ENCODE results near the gene EPO. TPM values are rescaled to one million over a fixed set of nuclear protein-coding genes. Genes with fewer than 3 reads are reported as not detected.
"Not testable (repeated sequence)": the region's sequence is repeated elsewhere in the genome, so short reads cannot be mapped to it uniquely, and the experiment has no call there.

The EPO gene
- total RNA-seq, 2 experiments from 2014 or later: not detected

DNA sequence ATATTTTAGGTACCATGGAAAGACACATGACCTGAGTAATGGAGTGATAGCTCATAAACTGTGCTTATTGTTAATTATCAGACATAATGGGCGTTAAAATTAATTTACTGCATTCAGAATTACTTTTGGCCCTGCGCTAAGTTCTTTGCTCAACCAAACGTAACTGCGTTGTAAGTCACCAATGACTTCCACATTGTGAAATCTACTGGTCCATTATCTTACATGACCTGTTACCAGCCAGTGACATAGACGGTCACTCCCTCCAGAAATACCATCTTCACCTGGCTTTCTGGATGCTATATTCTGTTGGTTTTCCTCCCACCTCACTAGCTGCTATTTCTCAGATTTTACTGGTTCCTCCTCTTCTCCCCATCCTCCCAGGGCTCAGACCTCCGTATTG lies 21.2 kb upstream of the EPO start:
- H3K27me3 Mint-ChIP-seq: peaks cover 34% of the 10 kb centered on the region

DNA sequence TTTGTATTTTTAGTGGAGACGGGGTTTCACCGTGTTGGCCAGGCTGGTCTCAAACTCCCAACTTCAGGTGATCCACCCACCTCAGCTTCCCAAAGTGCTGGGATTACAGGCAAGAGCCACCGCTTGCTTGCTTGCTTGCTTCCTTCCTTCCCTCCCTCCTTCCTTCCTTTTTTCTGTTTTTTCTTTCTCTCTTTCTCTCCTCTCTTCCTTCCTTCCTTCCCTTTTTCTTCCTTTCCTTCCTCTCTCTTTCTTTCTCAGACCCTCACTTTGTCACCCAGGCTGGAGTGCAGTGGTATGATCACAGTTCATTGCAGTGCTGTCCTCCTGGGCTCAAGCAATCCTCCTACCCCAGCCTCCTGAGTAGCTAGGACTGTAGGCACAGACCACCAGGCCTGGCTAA lies 19.2 kb upstream of the EPO start:
- H3K9me3 Mint-ChIP-seq (ENCODE audit: low read depth); H3K36me3 Mint-ChIP-seq; ATAC-seq; H3K4me1 Mint-ChIP-seq; H3K4me3 Mint-ChIP-seq; H3K27ac Mint-ChIP-seq; DNase-seq: not testable (repeated sequence)
- peaks cover 21% of the 10 kb centered on the region for H3K27me3 Mint-ChIP-seq
- CTCF ChIA-PET: interaction anchor here (1.2 to 6.5 kb wide), 3 partner anchors 8 to 151 kb away, joined by 3 to 137 read pairs (median 6); partner anchors contain the start of genes GIGYF1 and SLC12A9

More for the DNA sequence above, 21.2 kb upstream of the EPO start:
- H3K4me1 Mint-ChIP-seq: peaks cover 8% of the 10 kb centered on the region
- no peaks in the 10 kb centered on the region for H3K36me3 Mint-ChIP-seq
- no peak overlapping the region for H3K4me3 Mint-ChIP-seq
- no peak for ATAC-seq
- DNase-seq: no peak
- H3K27ac Mint-ChIP-seq: no peak overlapping the region
- CTCF ChIA-PET: no interaction called here
- no peaks in the 10 kb centered on the region for H3K9me3 Mint-ChIP-seq (ENCODE audit: low read depth)

DNA sequence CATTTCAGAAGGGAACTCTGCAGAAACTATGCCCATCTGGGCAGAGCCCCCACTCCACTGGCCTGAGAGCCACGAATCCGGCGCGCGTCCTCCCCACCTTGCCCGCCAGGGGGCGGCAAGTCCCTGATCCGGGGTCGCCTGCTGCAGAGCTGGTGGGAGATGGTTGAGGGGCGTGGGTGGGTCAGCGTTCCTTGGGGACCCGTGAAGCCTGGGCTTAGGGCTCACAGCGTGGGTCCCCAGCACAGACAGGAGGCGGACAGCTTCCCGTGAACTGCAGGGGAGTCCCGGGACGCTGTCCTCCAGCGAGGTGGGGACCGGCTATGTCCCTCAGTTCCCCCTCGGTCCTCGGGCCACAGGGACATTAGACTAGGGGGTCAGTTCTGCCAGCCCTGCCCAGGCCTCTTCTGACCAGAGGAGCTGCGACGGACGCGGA lies 14.9 kb upstream of the EPO start:
- peak; percentile 88 for DNase-seq
- CTCF ChIA-PET: interaction anchor here (0.6 to 6.5 kb wide), 56 partner anchors 9 to 380 kb away, joined by 3 to 137 read pairs (median 5); partner anchors contain the start of genes AGFG2, FBXO24, GIGYF1 and MOSPD3
- H3K9me3 Mint-ChIP-seq (ENCODE audit: low read depth): no peaks in the 10 kb centered on the region
- peak overlapping the region; percentile 94 for H3K4me3 Mint-ChIP-seq
- H3K27ac Mint-ChIP-seq: peak overlapping the region; percentile 92
- peaks cover 24% of the 10 kb centered on the region for H3K4me1 Mint-ChIP-seq
- H3K36me3 Mint-ChIP-seq: peaks cover 4% of the 10 kb centered on the region
- peak; percentile 64 for ATAC-seq
- H3K27me3 Mint-ChIP-seq: peaks cover 5% of the 10 kb centered on the region

GRCh38 chr7:100705753-100706671 lies 14.3 kb upstream of the EPO start, which contains the start of gene POP7:
Gene POP7 (plus strand): TSS chr7:100706121. CDS start chr7:100706831, 710 bp downstream.
- Mint-ChIP-seq H3K36me3 (peaks cover 4% of the 10 kb centered on the region), H3K27me3 (peaks cover 5% of the 10 kb centered on the region), H3K4me1 (peaks cover 24% of the 10 kb centered on the region), H3K27ac (peak within 1 kb of the TSS; percentile 92), H3K9me3 (ENCODE audit: low read depth) (no peaks in the 10 kb centered on the region), H3K4me3 (peak within 1 kb of the TSS; percentile 94)
- CTCF ChIA-PET: interaction anchor here (0.6 to 6.5 kb wide), 57 partner anchors 9 to 379 kb away, joined by 3 to 137 read pairs (median 5); partner anchors contain the start of genes AGFG2, FBXO24, GIGYF1 and MOSPD3
- ATAC-seq (peak; percentile 95), DNase-seq (peak; percentile 99)

GRCh38 chr7:100706672-100707311 lies 13.5 kb upstream of the EPO start:
- Mint-ChIP-seq H3K36me3 (peaks cover 4% of the 10 kb centered on the region), H3K27ac (peak overlapping the region; percentile 92), H3K4me3 (peak overlapping the region; percentile 94), H3K27me3 (no peaks in the 10 kb centered on the region), H3K4me1 (peaks cover 24% of the 10 kb centered on the region), H3K9me3 (ENCODE audit: low read depth) (no peaks in the 10 kb centered on the region)
- DNase-seq (no peak), ATAC-seq (no peak)
- CTCF ChIA-PET: interaction anchor here (1.3 to 6.5 kb wide), 11 partner anchors 8 to 371 kb away, joined by 3 to 137 read pairs (median 7); partner anchors contain the start of genes GIGYF1, SLC12A9 and SRRT

GRCh38 chr7:100708395-100708794 lies 11.9 kb upstream of the EPO start:
- H3K4me3 Mint-ChIP-seq: no peak overlapping the region

GRCh38 chr7:100710452-100710851 lies 9.8 kb upstream of the EPO start:
- H3K27me3 Mint-ChIP-seq: no peaks in the 10 kb centered on the region
- H3K4me3 Mint-ChIP-seq: no peak overlapping the region
- peaks cover 4% of the 10 kb centered on the region for H3K36me3 Mint-ChIP-seq
- peaks cover 15% of the 10 kb centered on the region for H3K4me1 Mint-ChIP-seq
- H3K9me3 Mint-ChIP-seq (ENCODE audit: low read depth): no peaks in the 10 kb centered on the region
- CTCF ChIA-PET: interaction anchor here (0.9 kb wide), 1 partner anchor 21 kb away, joined by 3 read pairs; no protein-coding TSS in a partner anchor
- no peak for ATAC-seq
- no peak for DNase-seq
- H3K27ac Mint-ChIP-seq: no peak overlapping the region

More at GRCh38 chr7:100708395-100708794, 11.9 kb upstream of the EPO start:
- peaks cover 4% of the 10 kb centered on the region for H3K36me3 Mint-ChIP-seq
- H3K27me3 Mint-ChIP-seq: no peaks in the 10 kb centered on the region
- DNase-seq (no peak), ATAC-seq (no peak)
- no peaks in the 10 kb centered on the region for H3K9me3 Mint-ChIP-seq (ENCODE audit: low read depth)
- CTCF ChIA-PET: interaction anchor here (0.7 to 6.4 kb wide), 5 partner anchors 16 to 1093 kb away, joined by 3 to 105 read pairs (median 4); partner anchors contain the start of gene SLC12A9
- peaks cover 24% of the 10 kb centered on the region for H3K4me1 Mint-ChIP-seq
- H3K27ac Mint-ChIP-seq: no peak overlapping the region

DNA sequence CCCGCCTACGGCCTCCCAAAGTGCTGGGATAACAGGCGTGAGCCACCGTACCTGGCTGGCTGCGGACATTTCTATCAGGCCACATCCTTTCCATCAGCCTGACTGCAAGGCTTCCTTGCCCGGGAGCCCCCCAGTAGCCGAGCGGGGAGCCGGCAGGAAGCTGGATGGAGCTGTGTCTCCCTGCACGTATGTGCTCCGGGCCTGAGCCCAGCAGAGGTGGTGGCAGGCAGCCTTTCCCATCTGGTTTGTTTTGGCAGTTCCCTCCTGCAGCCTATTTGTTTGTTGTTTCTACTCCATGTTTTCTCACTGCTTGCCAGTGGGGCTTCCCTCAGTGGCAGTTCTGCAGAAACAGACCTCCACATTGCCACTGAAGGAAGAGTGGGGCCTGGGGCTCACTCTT lies 8.9 kb upstream of the EPO start:
- Mint-ChIP-seq H3K9me3 (ENCODE audit: low read depth) (no peaks in the 10 kb centered on the region), H3K36me3 (peaks cover 4% of the 10 kb centered on the region), H3K27ac (no peak overlapping the region), H3K27me3 (no peaks in the 10 kb centered on the region), H3K4me1 (peaks cover 14% of the 10 kb centered on the region), H3K4me3 (no peak overlapping the region)
- DNase-seq (no peak), ATAC-seq (no peak)
- CTCF ChIA-PET: interaction anchor here (0.9 to 1.1 kb wide), 3 partner anchors 14 to 141 kb away, joined by 3 read pairs; partner anchors contain the start of gene SLC12A9

DNA sequence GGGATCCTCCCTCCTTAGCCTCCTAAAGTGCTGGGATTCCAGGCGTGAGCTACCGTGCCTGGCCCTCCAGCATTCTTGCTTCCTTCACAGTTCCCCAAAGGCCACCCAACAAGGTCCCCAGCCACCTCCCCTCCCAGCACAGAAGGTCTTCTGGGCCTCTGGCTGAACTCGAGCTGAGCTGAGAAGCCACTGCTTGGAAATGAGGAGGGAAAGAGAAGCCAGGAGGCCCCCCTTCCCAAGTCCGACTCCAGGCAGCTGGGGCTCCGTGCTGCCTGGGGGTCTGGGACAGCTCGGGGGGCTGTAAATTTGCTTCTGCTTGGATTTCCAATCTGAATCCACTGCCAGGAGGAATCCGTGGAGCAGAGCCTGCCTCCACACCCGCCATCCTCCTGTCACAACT lies 5.5 kb upstream of the EPO start:
- H3K36me3 Mint-ChIP-seq: no peaks in the 10 kb centered on the region
- H3K27ac Mint-ChIP-seq: no peak overlapping the region
- CTCF ChIA-PET: interaction anchor here (0.5 to 2.3 kb wide), 5 partner anchors 9 to 1480 kb away, joined by 3 to 8 read pairs (median 5); partner anchors contain the start of gene POP7
- no peak for DNase-seq
- H3K4me3 Mint-ChIP-seq: no peak overlapping the region
- peaks cover 16% of the 10 kb centered on the region for H3K27me3 Mint-ChIP-seq
- no peak for ATAC-seq
- H3K9me3 Mint-ChIP-seq (ENCODE audit: low read depth): no peaks in the 10 kb centered on the region
- no peaks in the 10 kb centered on the region for H3K4me1 Mint-ChIP-seq

- H3K4me3 Mint-ChIP-seq; DNase-seq; CTCF ChIA-PET; H3K9me3 Mint-ChIP-seq (ENCODE audit: low read depth); ATAC-seq; H3K4me1 Mint-ChIP-seq; H3K36me3 Mint-ChIP-seq; H3K27ac Mint-ChIP-seq: not testable (repeated sequence)
- peaks cover 35% of the 10 kb centered on the region for H3K27me3 Mint-ChIP-seq
Observed at GRCh38 chr7:100717073-100717472, 3.2 kb upstream of the EPO start.

DNA sequence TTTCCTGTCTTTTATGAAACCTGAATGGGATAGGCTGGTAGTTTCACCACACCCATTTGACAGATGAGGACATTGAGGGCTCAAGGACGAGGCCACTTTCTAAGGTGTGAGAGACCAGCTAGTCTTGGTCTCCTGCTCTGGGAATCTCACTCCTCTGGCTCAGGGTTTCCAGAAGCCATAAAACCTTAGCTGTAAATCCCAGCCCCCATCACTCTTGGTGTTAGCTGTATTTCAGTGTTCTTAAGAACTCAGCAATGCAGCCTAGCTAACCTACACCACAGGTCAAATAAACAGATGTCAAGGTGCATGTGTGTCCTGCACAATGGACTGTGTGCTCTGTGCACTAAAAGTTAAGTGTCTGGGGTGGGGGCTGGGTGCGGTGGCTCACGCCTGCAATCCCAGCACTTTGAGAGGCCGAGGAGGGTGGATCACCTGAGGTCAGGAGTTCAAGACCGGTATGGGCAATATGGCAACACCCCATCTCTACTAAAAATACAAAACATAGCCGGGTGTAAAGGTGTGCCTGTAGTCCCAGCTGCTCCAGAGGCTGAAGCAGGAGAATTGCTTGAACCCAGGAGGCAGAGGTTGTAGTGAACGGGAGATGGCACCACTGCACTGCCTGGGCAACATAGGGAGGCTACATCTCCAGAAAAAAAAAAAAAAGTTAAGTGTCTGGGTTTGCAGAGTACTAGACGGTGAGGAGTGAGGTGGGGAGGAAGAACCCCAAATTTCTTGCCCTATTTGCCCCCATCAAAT lies 567 bp upstream of the EPO start:
- no peak overlapping the region for H3K27ac Mint-ChIP-seq
- H3K27me3 Mint-ChIP-seq: peaks cover 50% of the 10 kb centered on the region
- no peaks in the 10 kb centered on the region for H3K9me3 Mint-ChIP-seq (ENCODE audit: low read depth)
- H3K36me3 Mint-ChIP-seq: no peaks in the 10 kb centered on the region
- H3K4me1 Mint-ChIP-seq: no peaks in the 10 kb centered on the region
- ATAC-seq (no peak), DNase-seq (no peak)
- CTCF ChIA-PET: no interaction called here
- H3K4me3 Mint-ChIP-seq: no peak overlapping the region

DNA sequence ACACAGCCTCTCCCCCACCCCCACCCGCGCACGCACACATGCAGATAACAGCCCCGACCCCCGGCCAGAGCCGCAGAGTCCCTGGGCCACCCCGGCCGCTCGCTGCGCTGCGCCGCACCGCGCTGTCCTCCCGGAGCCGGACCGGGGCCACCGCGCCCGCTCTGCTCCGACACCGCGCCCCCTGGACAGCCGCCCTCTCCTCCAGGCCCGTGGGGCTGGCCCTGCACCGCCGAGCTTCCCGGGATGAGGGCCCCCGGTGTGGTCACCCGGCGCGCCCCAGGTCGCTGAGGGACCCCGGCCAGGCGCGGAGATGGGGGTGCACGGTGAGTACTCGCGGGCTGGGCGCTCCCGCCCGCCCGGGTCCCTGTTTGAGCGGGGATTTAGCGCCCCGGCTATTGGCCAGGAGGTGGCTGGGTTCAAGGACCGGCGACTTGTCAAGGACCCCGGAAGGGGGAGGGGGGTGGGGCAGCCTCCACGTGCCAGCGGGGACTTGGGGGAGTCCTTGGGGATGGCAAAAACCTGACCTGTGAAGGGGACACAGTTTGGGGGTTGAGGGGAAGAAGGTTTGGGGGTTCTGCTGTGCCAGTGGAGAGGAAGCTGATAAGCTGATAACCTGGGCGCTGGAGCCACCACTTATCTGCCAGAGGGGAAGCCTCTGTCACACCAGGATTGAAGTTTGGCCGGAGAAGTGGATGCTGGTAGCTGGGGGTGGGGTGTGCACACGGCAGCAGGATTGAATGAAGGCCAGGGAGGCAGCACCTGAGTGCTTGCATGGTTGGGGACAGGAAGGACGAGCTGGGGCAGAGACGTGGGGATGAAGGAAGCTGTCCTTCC lies 620 bp downstream of the EPO start:
- Mint-ChIP-seq H3K9me3 (ENCODE audit: low read depth) (no peaks in the 10 kb centered on the region), H3K4me1 (peaks cover 3% of the 10 kb centered on the region), H3K27me3 (peaks cover 53% of the 10 kb centered on the region), H3K36me3 (no peaks in the 10 kb centered on the region), H3K4me3 (no peak overlapping the region), H3K27ac (no peak overlapping the region)
- no peak for ATAC-seq
- CTCF ChIA-PET: interaction anchor here (0.6 to 2.2 kb wide), 4 partner anchors 15 to 135 kb away, joined by 3 to 6 read pairs (median 4); partner anchors contain the start of genes FBXO24, LRCH4 and POP7
- DNase-seq: no peak

All from activated CD8-positive, alpha-beta memory T cell treated with anti-CD3 and anti-CD28 coated beads, Interleukin-2, amount 10 ng/mL, durations not matched to agents 7 days and 5 days (primary cell).